Activated CD4-positive, alpha-beta T cell treated with anti-CD3 and anti-CD28 coated beads for 48 hours (primary cell): ENCODE measurements around the gene FARSA.
"Not testable (repeated sequence)": the region's sequence is repeated elsewhere in the genome, so short reads cannot be mapped to it uniquely, and the experiment has no call there.

Source experiments
- DNase-seq: peaks from one replicate; pipeline ENCODE4 v3.0.0-alpha.2; 2020

FARSA gene

DNA sequence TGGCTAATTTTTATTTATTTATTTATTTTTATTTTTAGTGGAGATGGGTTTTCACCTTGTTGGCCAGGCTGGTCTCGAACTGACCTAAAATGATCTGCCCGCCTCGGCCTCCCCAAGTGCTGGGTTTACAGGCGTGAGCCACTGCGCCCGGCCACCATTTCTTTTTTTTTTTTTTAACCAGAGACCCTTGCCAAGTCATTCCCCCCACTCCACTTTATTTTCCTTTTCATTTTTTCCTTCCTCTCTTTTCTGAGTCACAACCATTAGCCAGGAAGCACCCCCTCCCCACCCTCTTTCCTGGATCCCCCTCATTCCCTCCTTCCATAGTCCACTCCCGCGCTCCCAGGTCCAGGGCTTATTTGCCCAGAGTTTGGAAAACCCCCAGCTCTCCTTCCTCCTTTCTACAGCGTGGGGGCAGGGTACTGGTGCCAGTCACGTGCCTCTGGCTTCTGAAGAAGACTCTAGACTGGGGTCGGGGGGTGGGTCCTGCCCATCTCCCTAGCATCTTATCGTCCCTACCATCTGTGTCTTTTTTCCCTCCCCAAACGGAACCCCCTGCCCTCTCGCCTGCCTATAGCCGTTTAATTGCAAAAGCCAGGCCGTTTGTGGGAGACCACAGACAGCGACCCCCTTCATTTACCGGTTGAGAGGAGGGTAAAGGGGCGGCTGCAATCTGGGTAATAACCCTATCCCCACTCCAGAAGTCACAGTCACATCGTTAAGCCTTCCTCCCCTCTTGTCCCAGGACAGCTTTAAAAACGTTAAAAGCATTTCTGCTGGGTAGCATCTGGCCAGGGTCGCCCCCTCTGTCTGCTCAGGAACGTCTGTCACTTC is 3.8 kb upstream of the FARSA start:
- no peak for DNase-seq

DNA sequence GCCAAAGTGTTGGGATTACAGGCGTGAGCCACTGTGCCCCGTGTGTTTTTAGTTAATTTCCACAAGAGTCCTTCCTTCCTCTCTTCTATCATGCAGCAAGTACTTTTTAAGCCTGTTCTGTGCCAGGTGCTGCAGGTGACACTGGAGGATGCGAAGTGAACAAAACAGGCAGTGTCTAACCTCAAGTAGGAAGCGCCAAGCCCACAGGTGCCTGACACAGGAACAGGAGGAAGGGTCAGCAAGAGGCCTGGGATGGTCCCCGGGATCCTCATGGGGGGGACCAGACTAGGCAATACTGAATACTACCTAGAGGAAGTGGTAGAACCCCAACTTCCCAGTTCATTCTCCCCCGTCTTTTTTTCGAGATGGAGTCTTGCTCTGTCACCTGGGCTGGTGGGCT is 3.1 kb upstream of the FARSA start:
- DNase-seq: no peak

DNA sequence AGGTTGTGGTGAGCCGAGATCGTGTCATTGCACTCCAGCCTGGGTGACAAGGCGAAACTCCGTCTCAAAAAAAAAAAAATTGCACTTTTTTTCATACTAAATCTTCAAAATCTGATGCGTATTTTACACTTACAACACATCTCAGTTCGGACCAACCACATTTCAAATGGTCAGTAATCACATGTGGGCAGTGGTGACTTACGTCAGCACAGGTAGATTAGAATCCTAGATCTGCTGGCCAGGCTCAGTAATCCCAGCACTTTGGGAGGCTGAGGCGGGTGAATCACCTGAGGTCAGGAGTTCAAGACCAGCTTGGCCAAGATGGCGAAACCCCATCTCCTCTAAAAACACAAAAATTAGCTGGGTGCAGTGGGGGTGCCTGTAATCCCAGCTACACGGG is 1.6 kb upstream of the FARSA start:
- no peak for DNase-seq

DNA sequence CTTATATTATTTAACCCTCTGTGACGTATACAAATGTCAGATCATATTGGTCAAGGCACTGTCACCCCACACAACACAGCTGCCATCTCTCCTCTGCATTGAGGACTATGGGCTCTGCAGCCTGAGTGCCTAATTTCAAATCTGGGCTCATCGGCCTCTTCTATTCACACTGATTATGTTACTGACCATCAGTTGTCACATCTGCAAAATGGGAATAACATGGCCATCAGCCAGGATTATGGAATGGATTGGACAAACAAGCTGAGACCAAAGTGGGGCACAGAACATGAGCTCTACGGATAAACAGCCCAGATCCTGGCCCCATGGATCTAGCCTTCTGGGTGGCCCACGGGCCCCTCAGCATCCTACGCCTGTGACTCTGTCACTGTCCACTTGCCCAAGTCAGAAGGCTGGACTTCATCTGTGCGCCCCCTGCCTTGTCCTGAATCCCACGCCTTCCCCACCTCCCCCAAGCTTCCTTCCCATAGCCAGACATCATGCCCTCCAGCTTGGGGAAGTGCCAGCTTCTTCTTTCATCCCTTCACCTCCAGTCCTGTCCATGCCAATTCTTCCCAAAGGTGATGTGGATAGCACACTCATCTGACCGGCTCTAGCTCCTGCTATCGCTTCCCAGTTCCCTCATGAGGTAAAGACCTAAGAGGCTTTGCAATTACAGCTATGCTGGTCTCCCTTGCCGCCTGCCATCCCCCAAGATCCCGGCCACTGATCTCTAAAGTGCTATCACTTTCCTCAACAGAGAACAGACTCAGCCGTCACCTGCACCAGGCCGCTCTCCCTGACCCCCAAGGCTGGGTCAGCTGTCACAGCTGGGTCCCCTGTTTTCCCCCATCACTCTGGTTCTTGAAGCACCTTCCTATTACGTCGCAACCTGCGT is 872 bp downstream of the FARSA start:
- peak; percentile 1 for DNase-seq

DNA sequence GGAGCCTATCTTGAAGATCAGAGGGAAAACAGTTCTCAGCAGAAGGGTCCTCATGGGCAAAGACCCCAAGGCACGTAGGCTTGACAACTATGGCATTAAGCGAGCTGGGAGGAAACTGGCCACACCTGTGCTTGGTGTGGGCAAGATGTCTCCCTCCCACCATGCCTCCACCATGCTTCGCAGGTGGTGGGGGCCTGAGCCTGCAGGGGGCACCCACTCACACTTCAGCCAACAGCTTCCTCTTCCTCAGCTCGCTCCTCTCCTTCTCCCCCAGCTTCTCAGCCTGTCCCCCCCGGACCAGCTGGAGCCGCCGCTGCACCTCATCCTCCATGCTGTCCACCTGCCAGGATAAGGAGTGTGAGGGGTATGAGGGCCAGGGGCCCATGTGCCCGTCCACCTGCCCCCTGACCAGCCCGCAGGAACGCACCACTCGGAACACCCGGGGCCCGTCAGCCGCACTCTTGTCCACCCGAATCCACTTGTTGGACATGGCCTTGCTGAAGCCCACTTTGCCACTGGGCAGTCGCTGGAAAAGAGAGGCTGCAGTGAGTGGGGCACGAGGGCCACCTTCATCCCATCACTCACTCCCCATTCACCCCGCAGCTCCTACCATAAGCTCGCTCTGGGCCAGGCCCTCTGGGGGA is 3.4 kb downstream of the FARSA start:
- peak; percentile 2 for DNase-seq

DNA sequence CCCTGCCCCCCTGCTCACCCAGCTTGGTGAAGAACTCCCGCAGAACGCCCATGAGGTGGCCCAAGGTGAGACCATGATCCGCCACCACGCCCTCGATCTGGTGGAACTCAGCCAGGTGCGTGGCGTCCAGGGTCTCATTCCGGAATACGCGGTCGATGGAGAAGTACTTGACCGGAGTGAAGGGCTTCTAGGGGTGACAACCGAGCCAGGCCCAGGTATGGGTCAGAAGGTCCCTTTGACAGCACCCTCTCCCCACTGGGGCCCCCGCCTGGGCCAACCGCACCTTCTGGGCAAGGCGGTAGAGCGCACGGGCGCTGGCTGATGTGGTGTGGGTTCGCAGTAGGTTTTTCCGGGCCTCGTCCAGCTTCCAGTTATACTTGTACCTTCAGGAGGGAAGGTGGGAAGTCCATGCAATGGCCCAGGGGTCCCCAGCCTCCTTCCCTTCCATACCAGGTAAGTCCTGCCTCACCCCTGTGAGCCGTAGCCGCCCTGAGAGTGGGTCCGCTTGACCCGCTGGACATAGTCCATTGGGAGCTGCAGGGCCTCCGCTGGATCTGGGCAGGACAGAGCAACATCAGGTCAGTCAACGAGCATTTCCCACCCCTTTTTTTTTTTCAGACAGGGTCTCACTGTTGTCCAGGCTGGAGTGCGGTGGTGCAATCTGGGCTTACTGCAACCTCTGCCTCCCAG is 8.7 kb downstream of the FARSA start:
- DNase-seq: no peak

DNA sequence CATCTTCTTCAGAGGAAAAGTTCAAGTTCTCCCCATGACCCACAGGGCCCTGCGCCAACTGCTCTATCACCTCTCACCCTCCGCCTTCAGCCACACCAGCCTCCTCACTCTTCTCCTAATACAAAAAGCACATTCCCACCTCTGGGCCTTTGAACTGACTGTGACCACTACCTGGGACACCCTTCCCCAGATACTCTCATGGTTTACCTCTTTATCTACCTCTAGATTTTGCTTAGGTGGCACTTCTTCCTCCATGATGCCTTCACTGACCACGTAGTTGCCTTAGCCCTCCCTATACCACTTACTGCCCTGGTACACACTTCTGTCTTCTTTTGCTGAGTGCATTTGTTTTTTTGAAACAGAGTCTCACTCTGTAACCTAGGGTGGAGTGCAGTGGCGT is 10.6 kb downstream of the FARSA start:
- DNase-seq: no peak

DNA sequence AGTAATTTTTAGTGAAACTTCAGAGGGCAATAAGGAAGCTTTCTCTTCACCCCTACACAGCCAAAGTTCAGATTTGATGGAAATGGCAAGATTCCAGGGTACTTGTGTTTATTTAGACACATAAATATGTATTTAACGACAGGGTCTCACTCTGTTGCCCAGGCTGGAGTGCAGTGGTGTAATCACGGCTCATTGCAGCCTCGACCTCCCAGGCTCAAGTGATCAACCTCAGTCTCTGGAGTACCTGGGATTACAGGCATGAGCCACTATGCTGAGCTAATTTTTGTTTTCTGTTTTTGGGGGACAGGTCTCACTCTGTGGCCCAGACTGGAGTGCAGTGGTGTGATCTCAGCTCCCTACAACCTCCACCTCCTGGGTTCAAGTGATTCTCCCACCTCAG is 12.5 kb downstream of the FARSA start:
- no peak for DNase-seq

DNA sequence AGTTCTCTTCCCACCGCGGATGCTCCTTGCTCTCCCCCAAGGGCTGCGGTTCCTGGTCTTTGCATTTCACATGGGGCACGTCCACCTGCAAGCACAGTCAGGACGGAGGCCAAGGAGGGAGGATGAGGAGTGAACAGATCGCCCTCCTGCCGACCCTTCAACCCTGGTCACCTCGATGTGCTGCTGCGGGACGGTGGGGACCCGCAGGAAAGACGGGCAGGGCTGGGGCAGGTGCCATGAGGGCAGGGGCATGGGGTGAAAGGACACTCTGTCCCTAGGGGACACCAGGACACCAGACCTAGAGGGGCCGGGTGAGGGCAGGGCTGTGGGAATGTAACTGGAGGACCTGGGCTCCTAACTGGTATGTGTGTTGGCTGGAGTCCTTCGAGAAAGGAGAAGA is 15.3 kb downstream of the FARSA start:
- DNase-seq: no peak

DNA sequence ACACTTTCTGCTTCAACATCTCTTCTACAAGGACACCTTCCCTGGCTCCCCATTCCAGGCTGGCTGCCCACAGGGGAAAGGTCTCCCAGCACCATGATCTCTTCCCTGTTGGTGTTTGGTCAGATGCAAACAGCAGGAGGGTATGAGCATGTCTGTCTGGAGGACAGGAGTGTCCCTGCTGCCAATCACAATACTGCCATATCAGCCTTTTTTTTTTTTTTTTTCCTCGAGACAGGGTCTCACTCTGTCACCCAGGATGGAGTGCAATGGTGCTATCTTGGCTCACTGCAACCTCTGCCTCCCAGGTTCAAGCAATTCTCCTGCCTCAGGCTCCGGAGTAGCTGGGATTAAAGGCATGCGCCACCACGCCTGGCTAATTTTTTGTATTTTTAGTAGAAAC is 17.7 kb downstream of the FARSA start:
- not testable (repeated sequence) for DNase-seq

DNA sequence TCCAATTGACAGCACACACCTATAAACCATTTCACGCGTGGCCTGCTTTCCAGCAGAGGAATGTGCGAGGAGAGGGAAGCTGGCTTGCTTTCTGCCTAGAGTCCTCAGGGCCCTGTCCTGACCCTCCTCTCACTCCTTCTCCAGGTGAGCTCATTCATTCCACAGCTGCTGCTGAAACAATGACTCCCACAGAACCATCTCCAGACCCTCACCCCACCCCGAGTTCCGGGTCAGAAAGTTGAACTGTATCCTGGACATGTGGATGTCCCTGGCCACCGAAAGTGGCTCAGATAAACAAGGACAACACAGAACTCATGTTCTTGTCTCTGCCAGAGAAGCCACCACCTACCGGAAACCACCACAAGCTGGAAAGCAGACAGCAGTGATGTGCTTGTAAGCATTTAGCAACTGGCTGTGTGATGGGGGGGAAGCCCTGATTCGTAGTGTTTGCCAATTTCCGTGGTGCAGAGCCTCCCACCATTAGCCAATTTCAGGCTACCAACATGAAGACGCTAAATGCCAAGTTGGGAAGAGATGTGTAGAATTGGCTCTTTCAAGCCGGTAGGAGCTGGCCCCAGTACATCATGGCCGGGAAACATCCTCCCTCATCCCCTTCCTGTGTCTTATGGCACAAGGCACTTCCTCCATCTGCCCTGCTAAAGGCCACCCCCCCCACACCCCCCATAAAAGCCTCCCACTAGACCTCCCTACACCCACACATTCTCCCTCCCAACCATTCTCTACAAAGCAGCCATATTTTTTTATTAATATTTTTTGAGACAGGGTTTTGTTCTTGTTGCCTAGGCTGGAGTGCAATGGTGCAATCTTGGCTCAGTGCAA is 19.4 kb downstream of the FARSA start:
- DNase-seq: peak; percentile 60

DNA sequence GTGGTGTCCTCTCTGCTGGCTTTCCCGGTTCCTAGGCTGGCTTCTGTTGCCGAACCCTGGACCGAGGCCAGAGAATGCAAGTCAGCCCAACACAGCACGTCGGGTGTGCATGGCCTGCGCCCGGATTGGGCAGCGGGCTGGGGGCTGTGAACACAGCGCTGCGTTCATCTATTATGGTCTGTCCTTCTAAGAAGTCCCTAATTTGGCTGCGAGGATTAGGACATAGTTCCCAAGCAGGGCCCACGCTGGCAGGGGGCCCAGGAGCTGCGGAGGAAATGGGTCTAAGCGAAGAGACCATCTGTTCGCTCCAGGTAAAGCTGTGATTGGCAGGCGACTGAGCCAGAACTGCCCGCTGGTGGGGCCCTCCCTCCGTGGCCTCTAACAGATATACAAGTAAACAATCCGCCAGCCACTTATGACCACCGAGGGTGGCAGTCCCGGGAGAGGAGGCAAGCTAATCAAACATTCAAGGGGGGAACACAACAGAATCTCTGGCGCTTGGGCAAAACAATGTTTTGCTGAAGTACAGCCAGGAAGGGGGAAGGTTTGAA is 20.4 kb downstream of the FARSA start:
- DNase-seq: no peak

DNA sequence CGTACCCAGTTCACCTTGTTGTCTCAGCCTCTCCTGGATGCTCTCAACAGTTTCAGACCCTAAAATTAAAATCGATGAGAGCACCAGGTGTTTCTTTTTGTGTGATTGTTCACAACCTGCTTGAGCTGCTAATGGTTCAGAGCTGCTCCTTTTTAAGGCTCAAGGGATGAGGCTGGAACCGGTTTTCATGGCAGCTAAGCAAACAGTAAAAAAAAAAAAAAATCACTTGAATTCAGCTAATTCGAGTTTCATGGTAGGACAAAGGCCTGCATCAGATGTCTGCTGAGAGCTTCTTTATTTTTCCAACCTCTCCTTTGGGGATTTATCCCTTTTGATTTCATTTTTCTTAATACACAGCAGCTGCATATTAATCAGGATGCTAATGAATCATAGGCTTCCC is 20.9 kb downstream of the FARSA start:
- no peak for DNase-seq

DNA sequence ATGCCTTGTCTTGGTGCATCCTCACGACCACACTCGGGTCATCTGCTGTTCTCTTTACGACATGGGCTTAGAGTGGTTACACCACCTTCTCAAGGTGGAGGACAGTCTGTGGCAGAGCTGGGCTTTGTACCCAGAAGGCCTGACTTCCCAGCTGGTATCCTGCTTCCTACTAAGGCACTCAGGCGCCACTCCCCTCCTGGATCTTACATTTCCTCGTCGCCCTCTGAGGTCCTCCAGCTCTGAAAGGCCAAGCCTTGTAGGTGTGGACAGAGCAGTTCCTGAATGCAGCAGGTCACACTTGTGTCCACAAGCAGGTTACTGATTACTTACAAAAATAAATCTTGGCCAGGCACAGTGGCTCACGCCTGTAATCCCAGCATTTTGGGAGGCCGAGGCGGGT is 26.3 kb downstream of the FARSA start:
- DNase-seq: no peak

DNA sequence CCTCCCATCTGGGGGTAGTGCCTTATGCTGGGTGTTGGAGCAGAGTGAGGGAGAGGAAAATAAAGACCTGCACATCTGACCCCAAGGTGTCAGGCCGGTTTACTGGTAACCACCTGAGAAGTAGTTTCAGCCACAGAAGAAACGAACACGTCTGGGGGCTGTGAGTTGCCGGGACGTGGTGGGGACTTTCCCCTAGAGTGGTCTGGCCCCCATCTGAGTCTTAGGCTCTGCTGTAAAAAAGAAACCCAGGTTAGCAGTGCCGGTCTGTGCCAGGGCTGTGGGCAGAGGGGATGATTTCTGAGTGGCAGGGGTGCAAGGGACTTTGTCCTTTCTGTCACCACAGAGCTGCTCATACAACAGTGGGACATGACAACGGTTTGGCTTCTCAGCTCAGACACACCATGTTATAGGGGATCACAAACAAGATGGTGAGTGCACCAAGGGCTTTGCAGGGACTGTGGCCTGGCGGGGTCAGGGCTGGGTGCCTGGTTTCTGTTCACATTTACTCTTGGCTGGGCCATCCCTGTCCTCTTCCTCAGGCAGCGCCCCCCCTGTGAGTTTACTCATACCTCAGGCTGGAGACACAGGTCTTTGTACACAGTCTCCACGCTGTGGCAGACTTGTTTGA is 33.5 kb downstream of the FARSA start:
- DNase-seq: no peak

DNA sequence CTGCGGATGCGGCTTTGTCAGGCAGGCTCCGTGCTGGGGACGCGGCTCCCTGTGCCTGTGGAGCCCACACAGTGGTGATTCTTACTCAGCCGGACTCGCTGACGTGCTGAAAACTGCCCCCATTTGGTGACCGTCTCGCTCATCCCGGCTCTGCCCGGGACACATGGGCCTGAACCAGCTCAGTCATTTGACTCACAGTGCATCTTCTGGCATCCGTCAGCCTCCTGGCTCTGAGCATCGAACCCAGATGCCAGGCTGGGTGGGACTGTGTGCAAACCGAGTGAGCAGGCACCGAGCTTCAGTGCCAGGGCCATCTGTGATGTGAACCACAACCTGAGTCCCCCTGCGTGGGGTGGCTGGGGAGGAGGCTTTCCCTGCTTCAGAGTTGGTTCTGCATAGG is 37.1 kb downstream of the FARSA start:
- no peak for DNase-seq

DNA sequence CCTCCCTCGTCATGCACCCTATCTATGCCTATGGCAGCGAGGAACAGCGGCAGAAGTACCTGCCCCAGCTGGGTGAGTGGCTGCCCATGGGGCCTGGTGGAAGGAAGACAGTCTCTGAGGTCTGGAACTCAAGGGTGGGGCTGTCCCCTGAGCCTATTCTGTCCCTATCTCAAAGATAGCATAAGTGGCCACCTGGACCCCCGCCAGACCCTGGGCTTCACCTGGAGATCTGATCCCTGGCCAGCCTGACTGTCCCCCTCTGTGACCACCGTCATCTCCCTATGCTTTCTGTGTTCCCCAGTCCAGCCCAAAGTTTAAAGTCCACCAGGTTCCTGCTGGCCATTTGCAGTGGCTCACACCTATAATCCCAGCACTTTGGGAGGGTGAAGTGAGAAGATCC is 39.9 kb downstream of the FARSA start:
- DNase-seq: no peak

DNA sequence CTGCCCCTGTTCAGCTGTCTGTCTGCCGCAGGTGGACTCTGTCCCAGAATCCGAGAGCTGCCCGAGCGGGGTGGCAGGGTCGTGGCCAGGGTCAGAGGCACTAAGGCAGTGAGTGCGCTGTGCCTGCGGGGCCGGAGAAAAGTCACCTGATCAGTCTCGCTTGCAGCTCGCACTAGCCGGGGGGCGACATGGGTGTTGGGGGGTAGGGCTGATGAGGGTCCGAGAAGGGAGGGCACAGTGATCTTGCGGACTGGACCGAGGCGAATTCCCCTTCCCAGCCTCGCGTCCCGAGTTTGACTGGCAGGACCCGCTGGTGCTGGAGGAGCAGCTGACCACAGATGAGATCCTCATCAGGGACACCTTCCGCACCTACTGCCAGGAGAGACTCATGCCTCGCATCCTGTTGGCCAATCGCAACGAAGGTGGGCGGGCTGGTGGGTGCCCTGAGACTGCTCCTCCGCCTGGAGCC is 41.9 kb downstream of the FARSA start:
- peak; percentile 32 for DNase-seq

DNA sequence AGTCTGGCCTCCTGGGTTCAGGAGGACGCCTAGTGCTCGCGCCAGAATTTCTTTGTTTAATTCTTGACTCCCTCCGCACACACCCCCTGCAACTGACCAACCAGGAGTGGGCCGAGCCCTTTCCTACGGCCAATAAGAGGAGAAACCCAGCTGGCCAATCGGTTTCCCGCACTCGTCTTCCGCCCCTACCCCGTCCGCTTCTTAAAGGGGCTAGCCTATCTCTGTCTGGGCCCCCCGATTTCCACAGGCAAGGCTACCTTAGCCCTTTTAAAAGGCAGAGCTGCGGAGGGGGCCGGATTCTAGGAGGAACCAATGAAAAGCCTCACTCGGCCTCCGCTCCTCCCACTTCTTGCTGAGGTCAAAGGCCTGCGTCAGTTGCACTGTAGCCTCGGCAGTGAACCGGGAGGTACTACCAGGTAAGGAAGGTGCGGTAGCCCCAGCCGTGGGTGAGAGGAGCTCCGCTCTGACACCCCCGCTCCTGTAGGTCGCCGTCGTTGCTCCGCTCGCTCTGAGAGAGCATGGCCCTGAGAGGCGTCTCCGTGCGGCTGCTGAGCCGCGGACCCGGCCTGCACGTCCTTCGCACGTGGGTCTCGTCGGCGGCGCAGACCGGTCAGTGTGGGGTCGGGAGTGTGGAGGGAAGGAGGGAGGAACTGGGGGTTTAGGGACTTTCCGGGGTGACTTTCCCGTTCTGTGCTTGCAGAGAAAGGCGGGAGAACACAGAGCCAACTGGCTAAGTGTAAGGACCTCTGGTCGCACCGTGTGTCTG is 42.5 kb downstream of the FARSA start, which contains the start of gene GCDH:
GCDH (plus strand) TSS at position 374 of the 766 bp plus-strand sequence; CDS start at position 519, 145 bp downstream.
- DNase-seq: peak; percentile 98

DNA sequence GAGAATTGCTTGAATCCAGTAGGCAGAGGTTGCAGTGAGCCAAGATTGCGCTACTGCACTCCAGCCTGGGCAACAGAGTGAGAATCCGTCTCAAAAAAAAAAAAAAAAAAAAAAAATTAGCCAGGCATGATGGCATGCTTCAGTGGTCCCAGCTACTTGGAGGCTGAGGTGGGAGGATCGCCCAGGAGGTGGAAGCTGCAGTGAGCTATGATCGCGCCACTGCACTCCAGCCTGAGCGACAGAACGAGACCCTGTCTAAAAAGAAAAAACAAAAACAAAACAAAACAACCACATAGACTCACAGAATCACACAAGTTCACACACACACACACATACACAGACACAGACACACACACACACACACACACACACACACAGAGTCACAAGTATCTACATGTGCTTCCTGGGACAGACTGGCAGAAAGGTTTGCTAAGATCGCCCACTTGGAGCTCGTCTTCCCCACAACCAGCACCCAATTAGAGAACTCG is 43.2 kb downstream of the FARSA start:
- DNase-seq: not testable (repeated sequence)
